Stimulated activated CD4-positive, alpha-beta T cell treated with anti-CD3 and anti-CD28 coated beads, Interleukin-1b, Interleukin-23, amount 100 ng/mL, for 4 hours (primary cell): ENCODE results near the gene AFAP1L1.

Experiments used
- DNase-seq, 2 donors: peaks; one replicate each; pipeline ENCODE4 v3.0.0-alpha.2; 2020; ENCODE audit warnings: low read depth in 2 of 2

The AFAP1L1 gene

DNA sequence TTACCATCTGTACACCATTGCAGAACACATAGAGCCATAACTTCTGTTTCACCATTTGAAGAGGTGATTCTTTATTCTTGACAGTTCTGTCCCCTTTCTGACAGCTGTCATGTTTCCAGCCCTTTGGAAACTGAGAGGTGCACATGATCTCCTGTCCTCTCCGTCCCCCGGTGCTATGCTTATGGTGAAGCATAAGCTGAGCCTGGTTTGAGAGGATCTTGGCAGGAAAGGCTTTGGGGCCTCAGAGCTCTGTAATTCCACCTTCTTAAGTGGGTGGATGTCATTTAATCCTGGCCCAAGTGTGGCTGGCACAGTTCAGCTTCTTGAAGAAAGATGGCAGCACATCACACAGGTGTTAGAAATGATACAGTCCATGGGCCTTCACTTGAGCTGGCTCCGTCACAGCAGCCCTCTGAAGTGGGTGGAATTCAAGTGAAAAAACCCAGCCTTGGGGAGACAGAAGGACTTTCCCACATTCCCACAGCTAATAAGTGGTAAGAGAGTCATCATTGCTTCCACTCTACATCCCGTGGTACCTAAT, 43.0 kb downstream of the AFAP1L1 start:
- no peak for DNase-seq

DNA sequence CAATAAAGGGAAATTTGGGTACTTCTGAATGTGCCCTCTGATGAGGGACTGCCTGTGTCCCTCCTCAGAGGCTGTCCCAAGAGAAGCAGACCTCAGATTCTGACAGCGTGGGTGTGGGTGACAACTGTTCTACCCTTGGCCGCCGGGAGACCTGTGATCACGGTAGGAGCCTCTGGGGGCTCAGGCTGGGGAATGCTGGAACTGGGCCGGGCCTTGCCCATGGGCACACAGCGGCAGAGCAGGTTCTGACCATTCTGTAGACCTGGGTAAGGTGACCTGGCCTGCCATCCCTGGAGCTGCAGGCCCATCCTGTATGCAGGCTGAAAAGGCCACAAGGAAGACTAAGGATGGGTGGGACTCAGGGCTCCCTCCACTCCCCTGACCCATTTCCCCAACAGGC, 44.1 kb downstream of the AFAP1L1 start:
- no peak for DNase-seq

DNA sequence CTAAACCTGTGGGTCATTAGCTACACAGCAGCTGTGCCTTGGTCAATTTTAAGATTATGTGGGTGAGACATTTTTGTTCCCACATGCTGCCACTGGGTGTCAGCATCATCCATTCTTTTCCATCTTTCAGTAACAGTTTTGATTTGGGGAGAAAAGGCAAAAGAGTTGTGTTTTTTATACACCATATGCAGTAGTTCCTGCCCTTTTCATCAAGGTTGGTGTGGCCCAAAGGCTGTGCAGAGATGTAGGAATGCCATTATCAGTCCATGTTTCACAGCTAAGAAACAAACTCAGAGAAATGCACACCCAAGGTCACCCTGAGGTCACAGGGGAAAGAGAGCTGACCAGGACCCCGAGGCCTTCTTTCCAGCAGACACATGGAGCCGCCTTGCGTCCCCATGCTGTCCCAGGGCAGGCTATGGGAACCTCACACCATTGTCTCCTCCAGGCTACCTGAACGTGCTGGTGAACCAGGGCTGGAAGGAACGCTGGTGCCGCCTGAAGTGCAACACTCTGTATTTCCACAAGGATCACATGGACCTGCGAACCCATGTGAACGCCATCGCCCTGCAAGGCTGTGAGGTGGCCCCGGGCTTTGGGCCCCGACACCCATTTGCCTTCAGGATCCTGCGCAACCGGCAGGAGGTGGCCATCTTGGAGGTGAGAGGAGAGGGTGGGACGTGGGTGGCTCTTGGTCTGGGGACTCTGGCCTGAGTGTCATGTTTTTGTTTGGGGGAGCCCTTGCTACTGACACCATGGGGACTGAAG, 45.8 kb downstream of the AFAP1L1 start:
- peak in 1 of 2 donors; percentile 37 for DNase-seq

DNA sequence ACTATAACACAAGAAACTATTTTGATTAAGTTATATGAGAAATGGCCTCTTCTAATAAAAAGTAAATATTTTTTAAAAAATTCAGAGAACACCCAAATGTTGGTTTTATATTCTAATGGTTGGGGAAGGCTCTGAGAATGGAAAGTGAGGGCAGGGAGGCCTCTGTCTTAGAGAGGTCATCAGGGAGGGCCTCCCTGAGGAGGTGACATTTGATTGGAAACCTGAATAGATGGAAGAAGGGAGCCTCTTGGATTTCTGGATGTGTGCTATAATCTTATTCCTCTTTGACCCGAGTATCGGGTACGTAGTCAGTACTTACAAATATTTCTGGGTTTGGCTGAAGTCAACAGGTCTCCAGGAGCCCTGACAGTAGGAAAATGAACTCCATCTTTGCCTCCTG, 47.5 kb downstream of the AFAP1L1 start:
- no peak for DNase-seq

DNA sequence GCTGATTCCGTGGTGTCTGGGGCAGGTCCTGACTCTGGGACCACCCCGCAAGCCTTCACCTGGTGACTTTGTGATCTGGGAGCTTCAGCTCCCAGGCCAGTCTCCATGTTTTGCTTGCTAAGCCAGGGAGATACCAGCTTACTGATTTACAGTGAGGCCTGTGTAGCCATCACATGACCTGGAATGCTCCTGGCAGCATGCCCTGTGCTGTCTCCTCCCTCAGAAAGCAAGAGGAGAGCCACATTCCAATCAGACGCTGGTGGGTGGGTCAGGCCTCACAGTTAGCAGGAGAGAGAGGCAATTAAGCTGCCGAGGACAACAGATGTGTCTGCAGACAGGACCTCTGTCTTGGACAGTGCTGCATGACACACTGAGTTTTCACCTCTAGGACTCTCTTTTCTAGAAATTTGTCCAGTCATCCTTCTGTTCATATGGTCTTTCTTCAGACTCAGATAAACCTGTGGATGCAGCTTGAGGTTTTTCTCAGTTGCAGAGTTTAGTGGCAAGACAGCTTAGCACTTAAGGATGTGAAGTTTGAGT, 49.2 kb downstream of the AFAP1L1 start:
- DNase-seq: no peak

DNA sequence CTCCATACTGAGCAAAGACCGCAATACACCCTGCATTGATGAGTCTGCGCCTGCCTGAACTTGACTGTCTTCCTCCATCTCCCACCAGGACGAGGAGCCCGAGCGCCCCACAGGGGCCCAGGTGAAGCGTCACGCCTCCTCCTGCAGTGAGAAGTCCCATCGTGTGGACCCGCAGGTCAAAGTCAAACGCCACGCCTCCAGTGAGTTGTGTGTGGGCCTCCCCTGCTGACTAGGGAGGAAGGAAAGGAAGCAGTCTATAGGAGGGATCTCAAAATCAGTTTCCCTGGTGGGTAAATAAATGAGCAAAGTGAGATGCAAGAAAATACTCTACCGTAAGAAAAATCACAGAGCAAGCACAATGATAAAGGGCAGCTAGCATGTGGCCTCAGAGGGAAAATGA, 50.9 kb downstream of the AFAP1L1 start:
- DNase-seq: no peak

DNA sequence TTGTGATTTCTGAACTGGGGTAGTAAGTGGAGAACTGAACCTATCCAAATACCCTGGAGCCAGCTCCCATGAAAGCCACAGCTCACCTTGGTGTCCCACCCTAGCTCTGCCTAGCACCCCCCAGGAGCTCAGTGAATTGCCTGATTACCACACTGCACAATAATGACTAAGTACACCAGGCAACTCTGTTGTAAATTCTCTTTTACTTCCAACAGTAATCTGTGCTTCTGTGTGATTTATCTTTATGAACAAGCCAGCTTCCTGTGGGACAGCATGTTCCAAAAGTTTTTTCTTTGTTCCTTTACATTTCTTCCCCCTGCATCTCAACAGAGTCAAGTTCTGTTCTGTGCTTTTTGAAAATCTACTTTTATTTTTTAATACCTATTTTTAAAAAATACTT, 51.6 kb downstream of the AFAP1L1 start:
- DNase-seq: no peak

DNA sequence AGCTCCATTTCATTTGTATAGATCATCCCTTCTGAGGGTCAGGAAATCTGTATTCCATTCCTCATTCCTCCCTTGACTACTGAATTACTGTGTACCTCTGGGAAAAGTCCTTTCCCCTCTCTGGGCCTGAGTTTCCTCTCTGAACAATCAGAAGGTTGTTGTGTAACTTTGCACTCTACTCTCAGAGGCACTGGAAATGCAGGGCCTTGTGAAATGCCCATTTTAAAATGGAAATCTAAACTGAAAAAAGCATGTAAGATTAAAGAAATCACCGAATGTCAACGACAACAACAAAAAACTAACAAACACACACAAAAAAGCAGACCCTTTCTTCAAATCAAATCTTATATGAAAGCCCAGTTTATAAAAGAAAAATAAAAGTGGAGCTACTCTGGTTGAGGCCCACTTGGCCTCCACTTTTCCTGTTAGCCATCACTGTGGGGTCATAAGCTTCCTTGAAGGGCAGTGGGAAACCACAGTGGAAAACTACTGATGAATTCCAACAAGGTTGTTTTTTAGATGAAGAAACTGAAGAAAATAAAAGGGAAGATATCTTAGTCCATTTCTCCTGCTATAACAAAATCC, 52.1 kb downstream of the AFAP1L1 start:
- DNase-seq: no peak

DNA sequence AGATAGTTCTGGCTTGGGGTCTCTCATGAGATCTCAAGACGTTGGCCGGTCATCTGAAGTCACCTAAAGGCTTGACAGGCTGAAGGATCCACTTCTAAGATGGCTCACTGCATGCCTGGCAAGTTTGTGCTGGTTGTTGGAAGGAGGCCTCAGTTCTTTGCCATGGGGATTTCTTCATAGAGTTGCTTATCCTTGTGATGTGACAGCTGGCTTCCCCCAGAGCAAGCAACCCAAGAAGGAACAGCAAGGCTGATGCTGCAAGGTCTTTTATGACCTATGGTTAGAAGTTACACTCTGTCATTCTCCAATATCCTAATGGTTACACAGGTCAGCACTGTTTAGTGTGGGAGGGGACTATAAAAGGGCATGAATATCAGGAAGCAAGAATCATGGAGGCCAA, 53.0 kb downstream of the AFAP1L1 start:
- DNase-seq: no peak

DNA sequence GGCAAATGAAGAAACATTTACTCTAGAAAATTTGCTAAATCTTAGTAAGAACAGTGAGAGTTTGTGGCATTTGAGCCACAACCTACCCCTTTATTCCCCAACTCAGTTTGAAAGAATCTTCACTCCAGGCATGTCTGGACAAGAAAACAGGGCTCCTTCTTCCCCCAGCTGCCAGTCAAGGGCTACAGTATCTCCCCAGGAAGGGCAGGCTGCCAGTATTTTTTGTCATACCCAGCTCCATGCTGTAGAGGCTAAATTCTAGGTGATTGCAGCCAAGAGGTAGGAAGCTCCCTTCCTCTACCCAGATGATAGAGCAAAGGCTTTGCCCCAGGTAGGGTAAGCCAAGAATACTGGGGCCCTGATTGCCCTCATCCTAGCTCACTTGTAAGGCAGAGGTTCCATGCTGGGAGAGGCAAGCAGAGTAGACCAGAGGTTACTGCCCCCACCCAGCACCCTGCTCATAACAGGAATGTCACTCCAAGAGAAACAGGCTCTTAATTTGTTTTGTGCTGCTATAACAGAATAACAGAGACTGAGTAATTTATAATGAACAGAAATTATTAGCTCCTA, 53.6 kb downstream of the AFAP1L1 start:
- no peak for DNase-seq

DNA sequence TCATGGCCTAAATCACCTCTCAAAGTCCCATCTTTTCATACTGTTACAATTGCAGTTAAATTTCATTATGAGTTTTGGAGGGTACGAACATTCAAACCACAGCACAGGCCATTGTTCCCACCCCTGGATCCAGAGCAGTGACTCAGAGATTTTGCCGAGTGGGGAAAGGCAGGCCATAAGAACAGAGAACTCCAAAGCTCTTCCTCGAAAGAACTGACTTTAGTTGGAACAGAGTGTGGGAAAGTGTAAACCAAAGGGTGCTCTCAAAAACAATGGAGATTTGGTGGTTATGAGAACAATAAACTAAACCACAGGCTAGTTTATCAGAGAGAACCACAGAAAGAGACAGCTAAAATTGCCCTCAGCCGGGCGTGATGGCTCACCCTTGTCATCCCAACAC, 54.2 kb downstream of the AFAP1L1 start:
- no peak for DNase-seq

DNA sequence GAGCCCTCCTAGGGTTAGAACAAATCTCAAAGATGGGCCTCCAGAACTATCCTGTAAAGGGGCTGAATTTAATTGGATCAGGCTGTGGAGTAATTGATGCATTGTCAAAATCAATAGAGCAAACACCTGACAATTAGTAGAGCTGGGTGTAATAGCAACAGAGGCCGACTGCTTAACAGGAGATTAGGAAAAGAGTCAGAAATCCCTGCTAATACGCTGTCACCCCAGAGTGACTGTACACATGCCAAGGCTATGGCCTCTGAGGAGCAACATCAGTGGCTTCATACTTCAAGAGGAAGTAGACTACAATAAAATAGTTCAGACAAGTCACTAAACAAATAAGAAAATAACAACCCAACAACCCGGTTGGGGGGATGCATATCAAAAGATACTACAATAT, 55.0 kb downstream of the AFAP1L1 start:
- DNase-seq: no peak

DNA sequence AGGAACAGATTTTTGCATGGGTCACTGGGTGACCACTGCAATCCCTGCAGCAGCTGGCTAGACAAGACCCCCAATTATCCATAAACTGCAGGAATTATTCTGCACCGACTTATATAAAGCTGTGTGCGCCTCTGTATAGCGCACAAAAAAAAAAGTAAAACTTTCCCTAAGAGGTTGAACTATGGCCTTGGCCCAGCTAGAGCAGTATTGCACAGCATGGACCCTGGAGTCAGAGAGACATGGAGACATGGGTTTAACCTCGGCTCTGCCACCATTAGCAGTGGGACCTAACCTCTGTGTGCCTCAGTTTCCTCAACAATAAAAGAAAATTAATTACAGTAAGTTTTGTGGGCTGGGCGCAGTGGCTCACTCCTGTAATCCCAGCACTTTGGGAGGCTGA, 56.5 kb downstream of the AFAP1L1 start:
- no peak for DNase-seq

DNA sequence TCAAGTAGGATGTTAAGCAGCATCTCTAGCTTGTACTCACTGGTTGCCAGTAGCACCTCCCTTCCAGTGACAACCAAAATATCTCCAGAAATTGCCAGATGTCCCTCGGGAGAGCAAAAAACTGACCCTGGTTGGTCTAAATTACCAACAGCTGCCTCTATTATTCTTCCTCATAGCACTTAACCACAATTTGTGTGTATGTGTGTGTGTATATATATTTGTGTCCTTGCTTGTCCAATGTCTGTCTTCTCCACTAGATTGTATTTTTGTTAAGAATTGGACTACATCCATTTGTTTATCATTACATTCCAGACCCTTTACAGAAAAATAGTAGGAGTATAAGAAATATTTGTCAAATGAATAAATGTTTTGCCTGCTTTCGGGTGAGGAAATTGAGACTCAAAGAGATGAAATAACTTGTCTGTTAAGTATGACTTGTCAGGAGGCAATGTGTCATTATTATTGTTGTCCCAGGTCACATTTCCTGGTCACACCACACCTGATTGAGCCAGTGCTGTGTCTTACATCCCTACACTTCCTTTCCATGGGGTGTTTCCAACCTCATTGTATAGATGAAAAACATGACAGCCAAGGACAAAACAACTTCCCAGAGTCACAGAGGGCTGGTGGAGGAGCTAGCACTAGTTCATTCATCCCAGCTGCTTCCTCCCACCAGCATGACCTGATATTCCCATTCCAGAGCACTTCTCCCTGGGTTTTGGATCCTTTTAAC, 62.2 kb downstream of the AFAP1L1 start:
- DNase-seq: no peak

DNA sequence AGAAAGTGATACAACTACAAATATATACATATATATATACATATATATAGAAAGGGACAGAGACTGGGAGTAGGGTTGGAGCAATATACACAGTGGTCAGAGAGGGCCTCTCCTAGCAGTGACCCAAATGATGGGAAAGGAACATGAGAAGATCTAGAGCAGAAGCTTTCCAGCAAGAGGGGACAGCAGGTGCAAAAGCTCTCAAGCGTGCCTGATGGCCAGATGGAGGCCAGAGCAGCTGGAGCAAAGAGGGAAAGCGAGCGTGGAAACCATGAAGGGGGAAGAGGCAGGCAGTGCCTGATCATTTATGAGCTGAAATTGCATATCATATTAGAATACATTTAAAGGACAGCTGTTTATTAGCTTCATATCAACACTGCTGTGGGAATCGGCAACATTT, 66.1 kb downstream of the AFAP1L1 start:
- DNase-seq: no peak

DNA sequence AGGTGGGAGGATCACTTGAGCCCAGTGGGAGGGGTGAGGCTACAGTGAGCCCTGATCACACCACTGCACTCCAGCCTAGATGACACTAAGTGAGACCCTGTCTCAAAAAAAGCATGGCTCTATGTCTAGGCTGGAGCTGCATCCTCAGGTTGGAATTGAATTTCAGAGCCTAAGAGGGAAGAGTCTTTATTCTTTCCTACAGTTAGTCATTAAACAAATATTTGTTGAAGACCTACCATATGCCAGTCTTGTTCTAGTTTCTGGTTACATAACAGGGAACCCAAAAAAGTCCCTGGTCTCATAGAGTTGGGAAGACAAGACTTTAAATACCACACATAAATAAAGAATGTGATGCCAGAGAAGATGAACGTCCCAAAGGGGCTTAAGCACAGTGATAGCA, 66.7 kb downstream of the AFAP1L1 start:
- no peak for DNase-seq

DNA sequence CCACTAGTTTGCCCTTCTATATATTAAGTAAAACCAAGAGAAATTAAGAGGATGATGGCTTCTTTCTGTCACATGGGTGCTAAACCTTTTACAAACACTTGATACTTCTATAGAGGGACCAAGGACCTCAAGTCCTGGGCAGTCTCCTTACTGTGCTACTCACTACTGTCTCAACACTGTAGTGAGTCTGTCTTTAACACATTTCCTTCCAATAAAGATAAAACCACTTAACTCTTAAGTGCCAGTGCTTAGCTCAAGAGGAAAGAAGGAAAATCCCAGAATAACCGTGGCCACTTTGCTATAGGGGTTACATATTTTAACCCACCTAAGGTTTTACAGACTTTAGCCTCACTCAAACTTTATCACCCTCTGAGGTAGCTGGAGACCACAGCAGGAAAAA, 69.3 kb downstream of the AFAP1L1 start:
- DNase-seq: no peak

DNA sequence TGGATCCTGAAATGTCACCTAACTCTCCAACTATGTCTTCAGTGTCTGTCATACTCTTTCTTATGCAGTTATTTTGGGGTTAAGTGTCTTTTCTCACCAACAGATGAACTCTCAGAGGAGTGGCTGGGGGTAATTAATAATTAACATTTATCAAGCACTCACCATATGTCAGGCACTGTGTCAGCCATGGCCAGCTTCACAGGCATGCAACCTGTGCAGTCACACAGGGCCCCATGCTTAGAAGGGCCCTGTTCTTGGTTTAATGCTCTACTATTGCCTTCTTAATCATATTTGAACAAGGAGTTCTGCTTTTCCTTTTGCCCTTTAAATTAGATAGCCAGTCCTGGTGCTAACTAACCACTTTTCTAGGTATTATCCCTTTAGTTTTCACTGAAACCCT, 70.2 kb downstream of the AFAP1L1 start:
- DNase-seq: no peak

DNA sequence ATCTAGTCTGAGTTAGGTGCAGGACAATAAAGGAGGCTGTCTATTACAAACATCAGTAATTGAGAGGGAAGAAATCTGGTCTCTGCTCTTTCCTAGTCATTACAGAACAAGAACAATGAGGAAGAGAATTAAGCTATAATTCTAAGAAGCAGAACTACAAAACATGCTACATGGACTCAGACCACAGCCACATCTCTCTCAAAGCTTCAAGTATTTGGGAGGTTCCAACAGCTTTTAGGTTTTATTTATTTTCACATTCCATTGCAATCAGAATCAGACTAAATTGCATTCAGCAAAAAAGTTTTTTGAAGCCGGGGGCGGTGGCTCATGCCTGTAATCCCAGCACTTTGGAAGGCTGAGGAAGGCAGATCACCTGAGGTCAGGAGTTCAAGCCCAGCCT, 72.5 kb downstream of the AFAP1L1 start:
- DNase-seq: no peak

DNA sequence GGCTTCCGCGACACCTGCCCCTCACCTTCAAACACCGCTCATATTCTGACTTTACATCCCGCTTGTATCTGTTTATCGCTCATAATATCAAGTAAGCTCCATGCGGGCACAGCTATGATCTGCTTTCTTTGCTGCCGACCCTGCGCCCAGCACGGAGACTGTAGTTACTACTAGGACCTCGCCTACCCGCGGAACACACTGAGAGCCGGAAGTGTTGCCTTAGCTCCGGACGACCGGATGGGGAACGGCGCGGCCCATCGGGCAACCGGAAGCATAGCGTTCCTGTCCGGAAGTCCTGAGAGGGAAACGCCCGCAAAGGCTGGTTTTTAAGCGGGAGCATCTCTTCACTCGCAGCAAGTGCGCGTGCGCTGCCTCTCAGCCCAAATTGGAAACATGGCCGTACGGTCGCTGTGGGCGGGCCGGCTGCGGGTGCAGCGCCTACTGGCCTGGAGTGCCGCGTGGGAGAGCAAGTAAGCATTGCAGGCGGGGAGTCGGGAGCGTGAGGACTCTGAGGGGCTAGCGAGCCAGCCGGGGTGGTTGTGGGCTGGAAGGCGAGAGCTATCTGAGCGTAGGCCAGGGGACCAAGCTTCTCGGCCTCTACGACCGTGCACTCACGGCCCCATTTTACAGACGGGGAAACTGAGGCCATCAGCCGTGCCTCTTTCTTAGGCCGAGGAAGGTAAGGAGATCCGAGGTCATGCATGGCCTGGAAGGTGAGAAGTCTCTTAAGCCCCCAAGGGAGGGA, 73.7 kb downstream of the AFAP1L1 start, which contains the start of gene GRPEL2:
TSS of gene GRPEL2 (plus strand) at position 353 of the 745 bp plus-strand sequence. CDS start at position 394, 41 bp downstream.
- DNase-seq: peak; percentile 81 to 87

DNA sequence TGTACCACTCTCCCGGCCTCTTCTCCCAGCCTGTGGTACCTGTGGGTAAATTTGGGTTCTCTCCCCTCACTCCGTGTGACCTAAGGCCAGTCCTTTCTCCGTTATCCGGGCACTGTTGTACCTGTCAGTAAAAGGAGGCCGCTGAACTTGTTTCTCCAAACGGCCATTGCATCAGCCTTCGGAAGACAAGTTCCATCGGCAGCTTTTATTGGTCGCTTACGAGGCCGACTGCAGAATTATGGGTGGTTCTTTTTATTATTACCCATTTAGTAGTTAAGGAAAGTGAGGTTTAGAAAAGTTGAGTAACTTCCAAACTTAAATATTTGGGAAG, 74.2 kb downstream of the AFAP1L1 start:
- DNase-seq: no peak
